Measurements from ENCODE around the gene CTSZ. TPM values are rescaled to one million over a fixed set of nuclear protein-coding genes. Genes with fewer than 3 reads are reported as not detected.

CTSZ gene
- polyA plus RNA-seq, 1 experiment = 141 TPM

DNA sequence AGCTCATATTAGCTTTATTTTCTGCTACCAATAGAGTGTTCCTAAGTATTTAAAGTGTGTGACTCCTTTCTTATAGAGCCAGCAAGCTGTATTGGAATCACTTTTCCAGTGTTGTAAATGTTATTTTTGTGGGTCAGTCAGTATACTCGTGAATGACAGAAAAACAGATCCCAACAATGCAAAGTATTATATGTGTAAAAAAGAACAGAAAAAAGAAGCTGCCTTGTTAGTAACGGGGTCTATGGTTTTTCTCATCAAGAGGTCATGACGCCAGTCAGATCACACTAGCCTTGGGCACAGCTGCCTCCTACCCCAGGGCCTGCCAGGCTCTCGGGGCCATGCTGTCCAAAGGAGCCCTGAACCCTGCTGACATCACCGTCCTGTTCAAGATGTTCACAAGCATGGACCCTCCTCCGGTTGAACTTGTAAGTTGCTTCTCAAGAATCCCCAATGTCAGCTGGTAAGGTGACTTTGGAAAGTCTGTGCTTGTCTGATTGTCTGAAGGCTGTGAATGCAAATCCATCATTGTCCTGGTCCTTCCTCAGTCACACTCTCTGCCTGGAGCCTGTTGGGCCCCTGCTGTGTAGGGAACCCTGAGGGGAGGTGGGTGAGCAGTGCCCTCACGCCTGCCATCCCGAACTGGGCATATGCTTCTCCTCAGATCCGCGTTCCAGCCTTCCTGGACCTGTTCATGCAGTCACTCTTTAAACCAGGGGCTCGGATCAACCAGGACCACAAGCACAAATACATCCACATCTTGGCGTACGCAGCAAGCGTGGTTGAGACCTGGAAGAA, 16.2 kb downstream of the CTSZ start:
- POLR2A ChIA-PET = no interaction called here
- H3K9me3 ChIP-seq (ENCODE audit: control insufficient read depth, insufficient read depth, low read length) = no peaks in the 10 kb centered on the region
- DNase-seq (ENCODE audit: low read depth, low spot score) = no peak
- CTCF ChIA-PET = interaction anchor here (1.4 kb wide), 1 partner anchor 120 kb away, joined by 4 read pairs; no protein-coding TSS in a partner anchor
- H3K27me3 ChIP-seq (ENCODE audit: control insufficient read depth, insufficient read depth, low read length) = no peaks in the 10 kb centered on the region
- H3K4me3 ChIP-seq (ENCODE audit: low read depth, low read length) = no peak overlapping the region
- TF ChIP-seq, protein P1, sequence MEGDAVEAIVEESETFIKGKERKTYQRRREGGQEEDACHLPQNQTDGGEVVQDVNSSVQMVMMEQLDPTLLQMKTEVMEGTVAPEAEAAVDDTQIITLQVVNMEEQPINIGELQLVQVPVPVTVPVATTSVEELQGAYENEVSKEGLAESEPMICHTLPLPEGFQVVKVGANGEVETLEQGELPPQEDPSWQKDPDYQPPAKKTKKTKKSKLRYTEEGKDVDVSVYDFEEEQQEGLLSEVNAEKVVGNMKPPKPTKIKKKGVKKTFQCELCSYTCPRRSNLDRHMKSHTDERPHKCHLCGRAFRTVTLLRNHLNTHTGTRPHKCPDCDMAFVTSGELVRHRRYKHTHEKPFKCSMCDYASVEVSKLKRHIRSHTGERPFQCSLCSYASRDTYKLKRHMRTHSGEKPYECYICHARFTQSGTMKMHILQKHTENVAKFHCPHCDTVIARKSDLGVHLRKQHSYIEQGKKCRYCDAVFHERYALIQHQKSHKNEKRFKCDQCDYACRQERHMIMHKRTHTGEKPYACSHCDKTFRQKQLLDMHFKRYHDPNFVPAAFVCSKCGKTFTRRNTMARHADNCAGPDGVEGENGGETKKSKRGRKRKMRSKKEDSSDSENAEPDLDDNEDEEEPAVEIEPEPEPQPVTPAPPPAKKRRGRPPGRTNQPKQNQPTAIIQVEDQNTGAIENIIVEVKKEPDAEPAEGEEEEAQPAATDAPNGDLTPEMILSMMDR (IDR thresholded peaks at IDR 0.05; ENCODE audit: low read depth, low read length) = no peak
- no peak overlapping the region for H3K27ac ChIP-seq (ENCODE audit: low read depth, low read length)

DNA sequence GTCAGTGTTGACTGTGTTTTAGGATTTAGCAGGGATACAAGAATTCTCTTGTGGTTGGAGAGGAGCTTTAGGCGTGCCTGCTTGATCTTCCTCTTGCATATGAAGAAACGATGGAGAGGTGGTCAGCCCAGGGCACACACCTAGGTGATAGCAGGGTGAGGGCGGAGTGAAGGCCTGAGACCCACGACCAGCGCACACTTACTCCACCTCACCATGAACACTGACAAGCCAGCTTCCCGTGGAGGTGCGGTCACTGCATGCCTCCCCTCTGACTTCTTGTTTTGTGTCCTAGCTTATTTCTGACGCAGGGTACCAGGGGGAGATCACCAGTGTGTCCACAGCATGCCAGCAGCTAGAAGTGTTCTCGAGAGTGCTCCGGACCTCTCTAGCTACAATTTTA, 17.9 kb downstream of the CTSZ start:
- no peak overlapping the region for H3K4me3 ChIP-seq (ENCODE audit: low read depth, low read length)
- no peaks in the 10 kb centered on the region for H3K27me3 ChIP-seq (ENCODE audit: control insufficient read depth, insufficient read depth, low read length)
- H3K9me3 ChIP-seq (ENCODE audit: control insufficient read depth, insufficient read depth, low read length) = no peaks in the 10 kb centered on the region
- TF ChIP-seq, protein P1 (IDR thresholded peaks at IDR 0.05; ENCODE audit: low read depth, low read length) = no peak
- H3K27ac ChIP-seq (ENCODE audit: low read depth, low read length) = no peak overlapping the region
- CTCF ChIA-PET = interaction anchor here (0.7 kb wide), 1 partner anchor 99 kb away, joined by 4 read pairs; no protein-coding TSS in a partner anchor
- DNase-seq (ENCODE audit: low read depth, low spot score) = no peak
- POLR2A ChIA-PET = no interaction called here

DNA sequence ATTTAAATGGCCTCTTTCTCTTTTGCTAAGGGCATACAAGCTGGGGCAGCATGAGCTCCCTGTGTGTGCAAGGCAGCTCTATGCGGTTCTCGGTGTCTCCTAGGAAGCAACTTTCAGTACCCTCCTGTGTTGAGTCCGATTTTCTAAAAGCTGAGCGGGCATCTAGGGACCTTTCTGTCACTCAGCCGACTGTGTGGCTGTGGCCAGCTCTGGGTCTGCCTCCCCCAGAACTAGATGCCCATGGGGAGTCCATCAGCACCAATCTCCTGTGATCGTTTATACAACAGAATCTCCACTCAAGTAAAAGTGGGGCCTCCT, 18.5 kb downstream of the CTSZ start:
- no peak for DNase-seq (ENCODE audit: low read depth, low spot score)

DNA sequence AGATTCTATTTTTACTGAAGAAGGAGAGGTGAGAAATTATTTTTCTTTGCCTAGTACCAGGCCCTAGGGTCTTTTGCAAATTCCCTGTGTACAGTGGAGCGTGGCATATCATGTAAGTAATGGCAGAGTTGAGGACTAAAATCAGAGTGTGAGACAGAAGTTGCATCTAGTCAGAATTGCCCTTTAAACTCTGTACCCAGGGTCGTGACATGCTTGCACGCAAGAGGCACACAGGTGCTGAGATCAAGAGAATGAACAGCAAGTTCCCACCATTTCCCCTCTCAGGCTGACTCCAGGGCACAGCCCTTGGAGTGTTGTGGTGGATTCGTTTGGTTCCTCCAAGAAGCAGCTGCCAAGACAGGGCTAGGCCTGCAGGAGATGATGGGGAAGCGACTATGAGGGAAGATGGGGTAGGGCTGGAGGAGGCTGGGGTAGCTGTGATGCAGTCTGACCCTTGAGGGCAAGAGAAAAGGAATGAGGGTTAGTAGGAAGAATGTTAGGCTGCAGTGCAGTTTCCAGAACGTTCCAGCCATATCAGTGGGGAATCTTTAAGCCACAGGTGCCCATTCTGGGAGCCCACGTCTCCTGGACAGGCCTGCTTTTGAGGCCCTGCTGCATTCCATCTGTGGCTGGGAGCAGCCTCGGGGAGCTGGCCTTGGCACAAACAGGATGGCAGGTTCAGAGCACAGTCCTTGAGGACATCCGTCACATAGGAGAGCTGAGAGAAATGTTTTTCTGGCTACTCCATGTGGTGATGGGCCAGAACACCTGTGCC, 19.1 kb downstream of the CTSZ start:
- no peak overlapping the region for H3K27ac ChIP-seq (ENCODE audit: low read depth, low read length)
- TF ChIP-seq, protein P1 (IDR thresholded peaks at IDR 0.05; ENCODE audit: low read depth, low read length) = no peak
- DNase-seq (ENCODE audit: low read depth, low spot score) = no peak
- no peak overlapping the region for H3K4me3 ChIP-seq (ENCODE audit: low read depth, low read length)
- H3K9me3 ChIP-seq (ENCODE audit: control insufficient read depth, insufficient read depth, low read length) = no peaks in the 10 kb centered on the region
- ChIA-PET POLR2A (no interaction called here), CTCF (no interaction called here)
- no peaks in the 10 kb centered on the region for H3K27me3 ChIP-seq (ENCODE audit: control insufficient read depth, insufficient read depth, low read length)

More for the DNA sequence above, 18.5 kb downstream of the CTSZ start:
- H3K9me3 ChIP-seq (ENCODE audit: control insufficient read depth, insufficient read depth, low read length) = no peaks in the 10 kb centered on the region
- no peak overlapping the region for H3K27ac ChIP-seq (ENCODE audit: low read depth, low read length)
- no peak overlapping the region for H3K4me3 ChIP-seq (ENCODE audit: low read depth, low read length)
- TF ChIP-seq, protein P1 (IDR thresholded peaks at IDR 0.05; ENCODE audit: low read depth, low read length) = no peak
- H3K27me3 ChIP-seq (ENCODE audit: control insufficient read depth, insufficient read depth, low read length) = no peaks in the 10 kb centered on the region
- ChIA-PET POLR2A (no interaction called here), CTCF (no interaction called here)

DNA sequence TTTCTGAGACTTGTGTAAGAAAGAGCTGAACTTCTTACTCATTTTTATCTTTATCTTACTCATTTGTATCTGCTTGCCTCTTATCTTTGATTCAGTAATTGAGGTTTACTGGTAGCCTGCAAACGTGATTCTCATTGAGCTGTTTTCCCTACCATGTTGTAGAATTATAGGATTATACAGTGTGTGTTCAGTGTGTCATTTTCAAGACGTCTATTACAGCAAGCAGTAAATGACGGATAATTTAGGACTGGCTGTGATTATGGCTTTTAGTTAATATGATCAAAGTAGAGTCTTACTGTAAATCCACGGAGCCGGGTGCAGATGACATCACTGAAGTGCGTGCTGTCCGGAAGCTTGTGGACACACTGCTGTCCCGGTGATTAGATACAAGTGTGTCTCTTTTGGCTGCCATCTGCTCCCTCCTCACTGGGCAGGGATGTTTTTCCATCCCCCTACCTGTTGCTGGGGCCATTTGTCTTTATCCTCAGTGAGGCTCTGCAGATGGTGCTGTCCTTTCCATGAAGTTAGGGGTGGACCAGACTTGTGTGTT, 20.0 kb downstream of the CTSZ start:
- TF ChIP-seq, protein P1 (IDR thresholded peaks at IDR 0.05; ENCODE audit: low read depth, low read length) = no peak
- ChIA-PET CTCF (no interaction called here), POLR2A (interaction anchor here (0.7 kb wide), 1 partner anchor 45 kb away, joined by 3 read pairs; the partner anchor contains the start of gene ATP5F1E)
- H3K4me3 ChIP-seq (ENCODE audit: low read depth, low read length) = no peak overlapping the region
- H3K27me3 ChIP-seq (ENCODE audit: control insufficient read depth, insufficient read depth, low read length) = no peaks in the 10 kb centered on the region
- H3K9me3 ChIP-seq (ENCODE audit: control insufficient read depth, insufficient read depth, low read length) = no peaks in the 10 kb centered on the region
- H3K27ac ChIP-seq (ENCODE audit: low read depth, low read length) = no peak overlapping the region
- DNase-seq (ENCODE audit: low read depth, low spot score) = no peak

Measured in AG04450 (cell line).